Muscle layer of duodenum (tissue), 2 donors: ENCODE data around the gene ALS2CL.

Experiments
- H3K27ac ChIP-seq: one replicate; pipeline ENCODE4 v1.7.0; 2013; ENCODE audit warnings: mild to moderate bottlenecking, low read length
- H3K27me3 ChIP-seq: one replicate; pipeline ENCODE4 v1.7.0; 2013; ENCODE audit warnings: low read depth, mild to moderate bottlenecking, control low read depth, low read length
- H3K36me3 ChIP-seq, 2 donors: one replicate each; pipeline ENCODE4 v1.7.0; 2013; ENCODE audit warnings: low read length in 2 of 2, control low read depth in 1 of 2, mild to moderate bottlenecking in 1 of 2; ENCODE audit not compliant: insufficient read depth in 2 of 2, control insufficient read depth in 1 of 2
- H3K4me1 ChIP-seq, 2 donors: one replicate each; pipeline ENCODE4 v1.7.0; 2013; ENCODE audit warnings: low read length in 2 of 2, mild to moderate bottlenecking in 2 of 2, control low read depth in 1 of 2, moderate library complexity in 1 of 2; ENCODE audit not compliant: insufficient read depth in 2 of 2, control insufficient read depth in 1 of 2
- H3K4me3 ChIP-seq, 2 donors: one replicate each; pipeline ENCODE4 v1.7.0; 2013; ENCODE audit warnings: low read length in 2 of 2, low read depth in 1 of 2, mild to moderate bottlenecking in 1 of 2
- H3K9me3 ChIP-seq, 2 donors: one replicate each; pipeline ENCODE4 v1.7.0; 2013; ENCODE audit warnings: low read length in 2 of 2, control low read depth in 1 of 2, mild to moderate bottlenecking in 1 of 2; ENCODE audit not compliant: control insufficient read depth in 1 of 2
- donor health status: healthy.

Gene ALS2CL

GRCh38 chr3:46659285-46659684 lies 34.2 kb downstream of the ALS2CL start:
- Histone ChIP-seq H3K4me1 (peaks cover 0 to 16% of the 10 kb centered on the region in 2 donors), H3K9me3 (no peaks in the 10 kb centered on the region), H3K27ac (no peak overlapping the region), H3K4me3 (no peak overlapping the region), H3K27me3 (no peaks in the 10 kb centered on the region), H3K36me3 (no peaks in the 10 kb centered on the region)

- Histone ChIP-seq H3K9me3 (peaks cover 0 to 8% of the 10 kb centered on the region in 2 donors), H3K4me3 (no peak overlapping the region), H3K27me3 (no peaks in the 10 kb centered on the region), H3K36me3 (no peaks in the 10 kb centered on the region), H3K4me1 (no peaks in the 10 kb centered on the region), H3K27ac (no peak overlapping the region)
These were observed 36.5 kb downstream of the ALS2CL start for GRCh38 chr3:46656778-46657556.

GRCh38 chr3:46655271-46655670 lies 38.2 kb downstream of the ALS2CL start:
- H3K4me1 ChIP-seq, result no peaks in the 10 kb centered on the region
- H3K36me3 ChIP-seq, result no peaks in the 10 kb centered on the region
- H3K4me3 ChIP-seq, result no peak overlapping the region
- H3K27ac ChIP-seq, result no peak overlapping the region
- H3K9me3 ChIP-seq, result peaks cover 0 to 9% of the 10 kb centered on the region in 2 donors
- H3K27me3 ChIP-seq, result no peaks in the 10 kb centered on the region

- Histone ChIP-seq H3K4me1 (no peaks in the 10 kb centered on the region), H3K27ac (no peak overlapping the region), H3K4me3 (no peak overlapping the region), H3K27me3 (no peaks in the 10 kb centered on the region), H3K9me3 (peaks cover 0 to 9% of the 10 kb centered on the region in 2 donors), H3K36me3 (no peaks in the 10 kb centered on the region)
These were observed 42.4 kb downstream of the ALS2CL start for GRCh38 chr3:46651084-46651483.

GRCh38 chr3:46649436-46649835 lies 44.0 kb downstream of the ALS2CL start:
- no peak overlapping the region for H3K4me3 ChIP-seq
- H3K9me3 ChIP-seq, result peaks cover 0 to 9% of the 10 kb centered on the region in 2 donors
- H3K4me1 ChIP-seq, result no peaks in the 10 kb centered on the region
- no peak overlapping the region for H3K27ac ChIP-seq
- H3K36me3 ChIP-seq, result no peaks in the 10 kb centered on the region
- no peaks in the 10 kb centered on the region for H3K27me3 ChIP-seq

- H3K27me3 ChIP-seq, result no peaks in the 10 kb centered on the region
- H3K27ac ChIP-seq, result no peak overlapping the region
- no peaks in the 10 kb centered on the region for H3K4me1 ChIP-seq
- H3K4me3 ChIP-seq, result no peak overlapping the region
- peaks cover 0 to 9% of the 10 kb centered on the region in 2 donors for H3K9me3 ChIP-seq
- no peaks in the 10 kb centered on the region for H3K36me3 ChIP-seq
These were observed 45.4 kb downstream of the ALS2CL start for GRCh38 chr3:46648096-46648495.

GRCh38 chr3:46646700-46647099 lies 46.8 kb downstream of the ALS2CL start:
- Histone ChIP-seq H3K9me3 (no peaks in the 10 kb centered on the region), H3K36me3 (no peaks in the 10 kb centered on the region), H3K4me3 (no peak overlapping the region), H3K27ac (no peak overlapping the region), H3K4me1 (no peaks in the 10 kb centered on the region), H3K27me3 (no peaks in the 10 kb centered on the region)

GRCh38 chr3:46643701-46644100 lies 49.8 kb downstream of the ALS2CL start:
- Histone ChIP-seq H3K4me1 (no peaks in the 10 kb centered on the region), H3K36me3 (no peaks in the 10 kb centered on the region), H3K27me3 (no peaks in the 10 kb centered on the region), H3K27ac (no peak overlapping the region), H3K9me3 (no peaks in the 10 kb centered on the region), H3K4me3 (no peak overlapping the region)

GRCh38 chr3:46642971-46643370 lies 50.5 kb downstream of the ALS2CL start:
- no peaks in the 10 kb centered on the region for H3K4me1 ChIP-seq
- no peak overlapping the region for H3K4me3 ChIP-seq
- no peaks in the 10 kb centered on the region for H3K9me3 ChIP-seq
- no peak overlapping the region for H3K27ac ChIP-seq
- no peaks in the 10 kb centered on the region for H3K36me3 ChIP-seq
- no peaks in the 10 kb centered on the region for H3K27me3 ChIP-seq

GRCh38 chr3:46640927-46641326 lies 52.6 kb downstream of the ALS2CL start:
- Histone ChIP-seq H3K4me1 (no peaks in the 10 kb centered on the region), H3K27ac (no peak overlapping the region)

GRCh38 chr3:46639221-46639620 lies 54.3 kb downstream of the ALS2CL start:
- H3K27ac ChIP-seq, result no peak overlapping the region
- no peaks in the 10 kb centered on the region for H3K9me3 ChIP-seq
- no peaks in the 10 kb centered on the region for H3K36me3 ChIP-seq
- H3K4me1 ChIP-seq, result no peaks in the 10 kb centered on the region
- no peaks in the 10 kb centered on the region for H3K27me3 ChIP-seq
- H3K4me3 ChIP-seq, result no peak overlapping the region

More at GRCh38 chr3:46640927-46641326, 52.6 kb downstream of the ALS2CL start:
- no peaks in the 10 kb centered on the region for H3K36me3 ChIP-seq
- H3K9me3 ChIP-seq, result no peaks in the 10 kb centered on the region
- no peak overlapping the region for H3K4me3 ChIP-seq
- H3K27me3 ChIP-seq, result no peaks in the 10 kb centered on the region

GRCh38 chr3:46634856-46635255 lies 58.6 kb downstream of the ALS2CL start:
- H3K9me3 ChIP-seq, result no peaks in the 10 kb centered on the region
- no peaks in the 10 kb centered on the region for H3K36me3 ChIP-seq
- peaks cover under 1 to 5% of the 10 kb centered on the region in 2 donors for H3K4me1 ChIP-seq
- no peak overlapping the region for H3K27ac ChIP-seq
- no peaks in the 10 kb centered on the region for H3K27me3 ChIP-seq
- no peak overlapping the region for H3K4me3 ChIP-seq
